Sigmoid colon (tissue), 7 donors: ENCODE measurements around the gene CCDC61. TPM values are rescaled to one million over a fixed set of nuclear protein-coding genes. Genes with fewer than 3 reads are reported as not detected.

Experiments used
- DNase-seq: peaks from one replicate; pipeline ENCODE4 v3.0.0-alpha.2; 2019
- H3K27ac ChIP-seq, 4 donors: fragments of 200-600 bp; sonication (generic); one replicate each; pipeline ENCODE4 v1.5.1; 2016 to 2019; ENCODE audit warnings: mild to moderate bottlenecking in 1 of 4
- H3K27me3 ChIP-seq, 3 donors: fragments of 200-600 bp; sonication (generic); one replicate each; pipeline ENCODE4 v1.5.1; 2019; ENCODE audit warnings: mild to moderate bottlenecking in 1 of 3
- H3K36me3 ChIP-seq, 4 donors: fragments of 200-600 bp; sonication (generic); one replicate each; pipeline ENCODE4 v1.5.1; 2016 to 2019
- H3K4me1 ChIP-seq, 4 donors: fragments of 200-600 bp; sonication (generic); one replicate each; pipeline ENCODE4 v1.5.1; 2017 to 2019
- H3K4me3 ChIP-seq, 4 donors: fragments of 200-600 bp; sonication (generic); one replicate each; pipeline ENCODE4 v1.5.1; 2017 to 2019; ENCODE audit warnings: mild to moderate bottlenecking in 2 of 4, moderate library complexity in 1 of 4
- H3K9me3 ChIP-seq, 4 donors: fragments of 200-600 bp in 3 of 4; sonication (generic) in 3 of 4; one replicate each; pipeline versions ENCODE4 v1.5.1 to v1.6.1; 2013 to 2019
- EP300 ChIP-seq, 4 donors: sonication (generic); formaldehyde crosslinking; IDR thresholded peaks; one replicate each; pipeline ENCODE4 v1.6.1; 2017; ENCODE audit warnings: antibody characterized with exemption in 4 of 4
- POLR2A ChIP-seq, 2 donors: fragments of 450-650 bp; IDR thresholded peaks; one replicate each; pipeline ENCODE4 v1.6.1; 2016; ENCODE audit warnings: antibody characterized with exemption in 2 of 2, mild to moderate bottlenecking in 2 of 2, moderate library complexity in 2 of 2
- POLR2AphosphoS5 ChIP-seq, 4 donors: sonication (generic); formaldehyde crosslinking; IDR thresholded peaks; one replicate each; pipeline ENCODE4 v1.6.1; 2017; ENCODE audit warnings: antibody characterized with exemption in 4 of 4
- WGBS, 2 donors: extraction: QIAGEN DNeasy Blood & Tissue Kit; methylation state at CpG; one replicate each; pipeline ENCODE4 v1.1.7; 2013; 5-methylcytosine and 5-hydroxymethylcytosine counted together
- intact Hi-C: fragments of 100-400 bp; cut with DNase I; formaldehyde crosslinking; loops from one replicate; pipeline ENCODE4 v1.15.1; 2023
- polyA plus RNA-seq, 3 donors: library from polyadenylated mRNA; stranded (reverse); fragments of 200-250 nt; gene quantifications; one replicate each; pipeline ENCODE4 v1.2.3, GENCODE V29; 2013
- total RNA-seq, 4 donors: library from RNA; depleted of rRNA; stranded (reverse); fragments of >200 nt; gene quantifications; one replicate each; pipeline ENCODE4 v1.1.0, GENCODE V29; 2016
- TF ChIP-seq, protein P1 (sequence below), 4 experiments: fragments of 450-650 bp in 3 of 4; fragments of 200-600 bp in 1 of 4; IDR thresholded peaks; one replicate each; pipeline ENCODE4 v1.5.1; 2016 to 2019; ENCODE audit warnings: antibody characterized with exemption in 4 of 4, mild to moderate bottlenecking in 3 of 4, moderate library complexity in 2 of 4
- donor health status: healthy with polysubstance abuse.
- donor health status: Bipolar disorder and iron deficiency.
- donor health status: healthy.

The CCDC61 gene
- total and polyA plus RNA-seq, 7 donors = 5.0 to 16.3 (median 10.6) TPM

DNA sequence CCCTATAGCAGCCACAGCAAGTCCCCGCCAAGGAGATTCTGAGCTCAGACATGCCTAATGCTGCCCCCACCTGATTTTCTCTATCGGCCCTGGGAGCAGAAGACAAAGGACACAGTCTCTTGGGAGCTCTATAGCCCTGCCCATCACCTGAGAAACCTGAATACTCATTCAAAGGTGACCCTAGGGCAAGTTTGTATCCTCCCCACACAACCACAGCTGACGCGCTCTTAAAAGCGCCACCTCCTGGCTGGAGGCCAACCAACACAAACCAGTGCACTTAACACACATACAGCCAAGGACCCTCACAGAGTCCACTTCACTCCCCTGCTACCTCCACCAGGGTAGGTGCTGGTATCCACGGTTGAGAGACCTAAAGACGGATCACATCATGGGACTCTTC, 54.3 kb downstream of the CCDC61 start:
- Histone ChIP-seq H3K27me3 (peaks cover 0 to 23% (median 10%) of the 10 kb centered on the region in 3 donors), H3K4me1 (no peaks in the 10 kb centered on the region), H3K4me3 (no peak overlapping the region), H3K9me3 (peaks cover 0 to 6% (median 0%) of the 10 kb centered on the region in 4 donors), H3K36me3 (no peaks in the 10 kb centered on the region), H3K27ac (no peak overlapping the region)
- TF ChIP-seq POLR2A (IDR thresholded peaks at IDR 0.05) = no peak
- TF ChIP-seq POLR2AphosphoS5 (IDR thresholded peaks at IDR 0.05) = no peak
- no peak for TF ChIP-seq EP300 (IDR thresholded peaks at IDR 0.05)
- TF ChIP-seq, protein P1, sequence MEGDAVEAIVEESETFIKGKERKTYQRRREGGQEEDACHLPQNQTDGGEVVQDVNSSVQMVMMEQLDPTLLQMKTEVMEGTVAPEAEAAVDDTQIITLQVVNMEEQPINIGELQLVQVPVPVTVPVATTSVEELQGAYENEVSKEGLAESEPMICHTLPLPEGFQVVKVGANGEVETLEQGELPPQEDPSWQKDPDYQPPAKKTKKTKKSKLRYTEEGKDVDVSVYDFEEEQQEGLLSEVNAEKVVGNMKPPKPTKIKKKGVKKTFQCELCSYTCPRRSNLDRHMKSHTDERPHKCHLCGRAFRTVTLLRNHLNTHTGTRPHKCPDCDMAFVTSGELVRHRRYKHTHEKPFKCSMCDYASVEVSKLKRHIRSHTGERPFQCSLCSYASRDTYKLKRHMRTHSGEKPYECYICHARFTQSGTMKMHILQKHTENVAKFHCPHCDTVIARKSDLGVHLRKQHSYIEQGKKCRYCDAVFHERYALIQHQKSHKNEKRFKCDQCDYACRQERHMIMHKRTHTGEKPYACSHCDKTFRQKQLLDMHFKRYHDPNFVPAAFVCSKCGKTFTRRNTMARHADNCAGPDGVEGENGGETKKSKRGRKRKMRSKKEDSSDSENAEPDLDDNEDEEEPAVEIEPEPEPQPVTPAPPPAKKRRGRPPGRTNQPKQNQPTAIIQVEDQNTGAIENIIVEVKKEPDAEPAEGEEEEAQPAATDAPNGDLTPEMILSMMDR (IDR thresholded peaks at IDR 0.05) = no peak
- intact Hi-C loops = no loop called here
- 49 to 67% methylated on average over 7 of the region's 7 CpGs for WGBS, 2 donors
- no peak for DNase-seq

DNA sequence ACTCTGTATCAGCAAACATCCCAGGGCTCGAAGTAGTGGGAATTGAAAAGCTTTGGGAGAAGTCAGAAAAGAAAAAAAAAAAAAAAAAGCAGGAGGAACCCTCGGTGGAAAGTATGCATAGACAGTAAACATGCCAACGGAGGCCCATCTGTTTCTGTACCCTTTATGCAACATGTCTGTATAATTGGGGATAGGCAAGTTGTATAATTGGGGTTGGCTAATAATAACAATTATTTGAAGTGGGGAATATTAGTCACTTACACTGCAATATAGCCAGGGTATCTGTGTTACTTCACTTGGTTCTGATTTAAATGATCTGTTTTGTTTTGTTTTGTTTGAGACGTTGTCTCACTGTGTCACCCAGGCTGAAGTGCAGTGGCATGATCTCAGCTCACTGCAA, 57.6 kb downstream of the CCDC61 start:
- H3K9me3 ChIP-seq = peaks cover 0 to under 1% (median 0%) of the 10 kb centered on the region in 4 donors
- no peak overlapping the region for H3K27ac ChIP-seq
- 62 to 68% methylated on average over 4 of the region's 4 CpGs for WGBS, 2 donors
- peaks cover 0 to 29% (median 3%) of the 10 kb centered on the region in 3 donors for H3K27me3 ChIP-seq
- H3K36me3 ChIP-seq = no peaks in the 10 kb centered on the region
- no peak overlapping the region for H3K4me3 ChIP-seq
- TF ChIP-seq, protein P1 (IDR thresholded peaks at IDR 0.05) = no peak
- TF ChIP-seq EP300 (IDR thresholded peaks at IDR 0.05) (no peak), POLR2AphosphoS5 (IDR thresholded peaks at IDR 0.05) (no peak), POLR2A (IDR thresholded peaks at IDR 0.05) (no peak)
- no peaks in the 10 kb centered on the region for H3K4me1 ChIP-seq
- intact Hi-C loops = no loop called here
- DNase-seq = no peak

DNA sequence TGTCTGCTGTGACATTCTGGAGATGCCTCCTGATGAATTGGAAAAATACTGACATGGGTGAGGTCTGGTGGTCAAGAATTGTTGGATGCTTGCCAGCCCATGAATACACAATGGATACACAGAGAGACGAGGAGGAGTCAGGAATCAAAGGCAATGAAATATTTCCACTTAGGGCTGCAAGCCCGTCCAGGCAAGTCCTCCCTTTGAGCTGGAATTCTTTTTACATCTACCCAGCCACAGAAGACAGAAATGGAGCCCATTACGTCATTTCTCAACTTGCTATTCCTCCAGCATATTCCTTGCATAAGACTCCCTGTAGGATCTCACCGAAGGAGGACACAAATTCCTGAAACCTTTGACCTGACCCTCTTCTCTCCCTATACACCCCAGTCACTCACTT, 61.3 kb downstream of the CCDC61 start:
- Histone ChIP-seq H3K27me3 (peaks cover 0 to 25% (median 0%) of the 10 kb centered on the region in 3 donors), H3K27ac (no peak overlapping the region), H3K4me1 (no peaks in the 10 kb centered on the region), H3K36me3 (no peaks in the 10 kb centered on the region), H3K9me3 (no peaks in the 10 kb centered on the region), H3K4me3 (no peak overlapping the region)
- intact Hi-C loops = no loop called here
- TF ChIP-seq POLR2AphosphoS5 (IDR thresholded peaks at IDR 0.05) (no peak), POLR2A (IDR thresholded peaks at IDR 0.05) (no peak), EP300 (IDR thresholded peaks at IDR 0.05) (no peak)
- TF ChIP-seq, protein P1 (IDR thresholded peaks at IDR 0.05) = no peak
- DNase-seq = no peak
- 62 to 63% methylated on average over 4 of the region's 4 CpGs for WGBS, 2 donors

DNA sequence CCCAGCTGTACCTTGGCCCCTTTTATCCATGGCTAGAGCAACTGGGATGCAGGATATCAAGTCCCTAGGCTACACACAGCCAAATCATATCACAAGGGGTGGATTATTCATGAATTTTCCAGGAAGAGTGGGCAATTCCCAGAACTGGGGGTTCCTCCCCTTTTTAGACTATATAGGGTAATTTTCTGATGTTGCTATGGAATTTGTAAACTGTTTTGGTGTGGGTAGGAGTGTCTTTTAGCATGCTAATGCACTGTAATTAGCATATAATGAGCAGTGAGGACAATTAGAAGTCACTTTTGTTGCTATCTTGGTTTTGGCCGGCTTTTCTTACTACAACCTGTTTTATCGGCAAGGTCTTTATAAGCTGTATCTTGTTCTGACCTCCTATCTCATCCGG, 63.5 kb downstream of the CCDC61 start:
- intact Hi-C loops = no loop called here
- Histone ChIP-seq H3K27me3 (peaks cover 0 to 25% (median 0%) of the 10 kb centered on the region in 3 donors), H3K4me3 (no peak overlapping the region), H3K9me3 (no peaks in the 10 kb centered on the region), H3K36me3 (no peaks in the 10 kb centered on the region), H3K4me1 (no peaks in the 10 kb centered on the region), H3K27ac (no peak overlapping the region)
- DNase-seq = no peak
- no peak for TF ChIP-seq POLR2AphosphoS5 (IDR thresholded peaks at IDR 0.05)
- no peak for TF ChIP-seq POLR2A (IDR thresholded peaks at IDR 0.05)
- TF ChIP-seq EP300 (IDR thresholded peaks at IDR 0.05) = no peak
- TF ChIP-seq, protein P1 (IDR thresholded peaks at IDR 0.05) = no peak
- WGBS, 2 donors = 93 to 96% methylated on average over 3 of the region's 3 CpGs

DNA sequence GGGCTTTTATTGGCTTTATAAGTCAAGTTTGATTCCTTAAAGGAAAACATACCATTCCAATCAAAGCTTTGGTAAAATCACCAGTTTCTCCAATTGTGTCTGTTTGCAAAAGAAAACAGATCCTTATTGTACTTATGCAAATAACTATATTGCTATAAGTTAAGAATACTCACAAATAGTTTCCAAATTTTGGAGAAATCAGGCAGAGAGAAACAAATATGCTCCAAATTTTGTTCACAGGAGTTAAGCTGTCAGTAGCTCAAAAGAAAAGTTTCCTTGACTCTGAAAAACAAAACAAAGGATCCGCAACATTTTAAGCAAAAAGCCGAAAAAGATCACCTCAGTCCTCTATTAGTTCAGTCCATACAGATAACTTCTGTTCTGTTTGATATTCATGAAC, 64.7 kb downstream of the CCDC61 start:
- no peak for DNase-seq
- WGBS, 2 donors = 91 to 95% methylated on average over 2 of the region's 2 CpGs
- peaks cover 0 to 25% (median 0%) of the 10 kb centered on the region in 3 donors for H3K27me3 ChIP-seq

More for the DNA sequence above, 64.7 kb downstream of the CCDC61 start:
- Histone ChIP-seq H3K9me3 (no peaks in the 10 kb centered on the region), H3K4me3 (no peak overlapping the region), H3K4me1 (no peaks in the 10 kb centered on the region), H3K27ac (no peak overlapping the region), H3K36me3 (no peaks in the 10 kb centered on the region)
- intact Hi-C loops = no loop called here
- TF ChIP-seq POLR2AphosphoS5 (IDR thresholded peaks at IDR 0.05) (no peak), EP300 (IDR thresholded peaks at IDR 0.05) (no peak), POLR2A (IDR thresholded peaks at IDR 0.05) (no peak)
- TF ChIP-seq, protein P1 (IDR thresholded peaks at IDR 0.05) = no peak
